HepG2 (cell line): ENCODE results near the gene CTPS2. TPM values are rescaled to one million over a fixed set of nuclear protein-coding genes. Genes with fewer than 3 reads are reported as not detected.

Source experiments
- BRCA1 ChIP-seq: sonication (generic); formaldehyde crosslinking; IDR thresholded peaks from 2 replicates; pipeline ENCODE4 v1.4.0; 2020; ENCODE audit warnings: missing genetic modification reagents
- FIP1L1 ChIP-seq: fragments of 200-400 bp; formaldehyde crosslinking; IDR thresholded peaks from 2 replicates; pipeline ENCODE4 v1.6.1; 2018; ENCODE audit warnings: low read depth, mild to moderate bottlenecking, low read length, moderate library complexity, borderline replicate concordance; ENCODE audit not compliant: insufficient read depth
- HDAC2 ChIP-seq: sonication (generic); formaldehyde crosslinking; IDR thresholded peaks from 2 replicates; pipeline ENCODE4 v1.4.0; 2020; ENCODE audit warnings: missing genetic modification reagents
- HIVEP1 ChIP-seq: sonication (generic); formaldehyde crosslinking; IDR thresholded peaks from 2 replicates; pipeline ENCODE4 v1.4.0; 2020; ENCODE audit warnings: mild to moderate bottlenecking, missing genetic modification reagents
- HMGXB4 ChIP-seq, 2 experiments: sonication (generic) in 1 of 2; formaldehyde crosslinking in 1 of 2; IDR thresholded peaks; 2 replicates each; pipeline versions ENCODE4 v1.4.0 to v1.6.1; 2018 to 2020; ENCODE audit warnings: missing genetic modification reagents in 2 of 2, borderline replicate concordance in 1 of 2, low read depth in 1 of 2, mild to moderate bottlenecking in 1 of 2, missing biosample characterization in 1 of 2
- HOXD1 ChIP-seq: sonication (generic); formaldehyde crosslinking; IDR thresholded peaks from 2 replicates; pipeline ENCODE4 v1.5.0; 2020; ENCODE audit warnings: missing genetic modification reagents
- IRF2 ChIP-seq: IDR thresholded peaks from 2 replicates; pipeline ENCODE4 v1.6.1; 2018; ENCODE audit warnings: missing genetic modification reagents, missing compliant biosample characterization
- JUND ChIP-seq: sonication (generic); formaldehyde crosslinking; IDR thresholded peaks from 2 replicates; pipeline ENCODE4 v1.8.0; 2022; ENCODE audit warnings: mild to moderate bottlenecking, missing genetic modification reagents
- NPAS2 ChIP-seq: sonication (generic); formaldehyde crosslinking; IDR thresholded peaks from 2 replicates; pipeline ENCODE4 v1.8.0; 2022; ENCODE audit warnings: mild to moderate bottlenecking, missing genetic modification reagents, borderline replicate concordance
- NR2C2 ChIP-seq: sonication (generic); formaldehyde crosslinking; IDR thresholded peaks from 2 replicates; pipeline ENCODE4 v1.4.0; 2020; ENCODE audit warnings: missing genetic modification reagents, mild to moderate bottlenecking, moderate library complexity, borderline replicate concordance
- TOPORS ChIP-seq: sonication (generic); formaldehyde crosslinking; IDR thresholded peaks from 2 replicates; pipeline ENCODE4 v1.8.0; 2023; ENCODE audit warnings: mild to moderate bottlenecking, missing genetic modification reagents
- U2AF2 ChIP-seq: fragments of 200-400 bp; formaldehyde crosslinking; IDR thresholded peaks from 2 replicates; pipeline ENCODE4 v1.6.1; 2017; ENCODE audit warnings: low read depth, mild to moderate bottlenecking, low read length
- ZFP90 ChIP-seq: sonication (generic); formaldehyde crosslinking; IDR thresholded peaks from 2 replicates; pipeline ENCODE4 v1.8.0; 2022; ENCODE audit warnings: missing genetic modification reagents, mild to moderate bottlenecking, inconsistent platforms, borderline replicate concordance
- ZNF24 ChIP-seq: fragments of 450-650 bp; IDR thresholded peaks from 2 replicates; pipeline ENCODE4 v1.6.1; 2017; ENCODE audit warnings: antibody characterized with exemption, mild to moderate bottlenecking
- ZNF496 ChIP-seq: sonication (generic); formaldehyde crosslinking; IDR thresholded peaks from 2 replicates; pipeline ENCODE4 v1.8.1; 2023; ENCODE audit warnings: mild to moderate bottlenecking, moderate library complexity, missing genetic modification reagents; ENCODE audit not compliant: insufficient replicate concordance
- ZNF598 ChIP-seq: sonication (generic); formaldehyde crosslinking; IDR thresholded peaks from 2 replicates; pipeline ENCODE4 v1.5.1; 2020; ENCODE audit warnings: mild to moderate bottlenecking, missing genetic modification reagents, borderline replicate concordance
- ZNF747 ChIP-seq: sonication (generic); formaldehyde crosslinking; IDR thresholded peaks from 2 replicates; pipeline ENCODE4 v1.8.1; 2023; ENCODE audit warnings: missing genetic modification reagents, mild to moderate bottlenecking, borderline replicate concordance
- ZNF784 ChIP-seq: sonication (generic); formaldehyde crosslinking; IDR thresholded peaks from 2 replicates; pipeline ENCODE4 v1.5.1; 2020; ENCODE audit warnings: missing genetic modification reagents, mild to moderate bottlenecking, borderline replicate concordance
- ZNF792 ChIP-seq: IDR thresholded peaks from 2 replicates; pipeline ENCODE4 v1.6.1; 2016
- polyA plus RNA-seq, 8 experiments: library from polyadenylated mRNA; depleted of rRNA in 3 of 8; stranded (reverse) in 7 of 8; unstranded in 1 of 8; fragments of >200 nt; fragmentation: Illumina TruSeq in 4 of 8; extraction: Trizol in 4 of 8; gene quantifications; 2 replicates each; pipeline versions ENCODE4 v1.2.1 to v1.2.3, GENCODE V29; 2011 to 2016; ENCODE audit warnings: low read depth in 4 of 8, missing spikeins in 1 of 8, mixed read lengths in 1 of 8; ENCODE audit not compliant: insufficient read depth in 1 of 8
- total RNA-seq, 5 experiments: library from RNA; depleted of rRNA; stranded (reverse); fragments of >200 nt; fragmentation: Illumina TruSeq; extraction: Trizol; gene quantifications; 2 replicates each; pipeline ENCODE4 v1.2.3, GENCODE V29; 2016; ENCODE audit warnings: low read depth in 1 of 5
- TF ChIP-seq, protein P1 (sequence below): sonication (generic); formaldehyde crosslinking; IDR thresholded peaks from 2 replicates; pipeline ENCODE4 v1.8.1; 2023; ENCODE audit warnings: mild to moderate bottlenecking, missing genetic modification reagents, borderline replicate concordance
- TF ChIP-seq, protein P2 (sequence below): IDR thresholded peaks from 2 replicates; pipeline ENCODE4 v1.6.1; 2016; ENCODE audit warnings: low read depth, borderline replicate concordance
- TF ChIP-seq, protein P3 (sequence below): sonication (generic); formaldehyde crosslinking; IDR thresholded peaks from 2 replicates; pipeline ENCODE4 v1.5.1; 2020; ENCODE audit warnings: mild to moderate bottlenecking, moderate library complexity, missing genetic modification reagents
- TF ChIP-seq, protein P4 (sequence below): sonication (generic); formaldehyde crosslinking; IDR thresholded peaks from 2 replicates; pipeline ENCODE4 v1.9.0; 2021; ENCODE audit warnings: missing genetic modification reagents, borderline replicate concordance

The CTPS2 gene
- total and polyA plus RNA-seq, 2 of the 13 experiments (the other 11 are each of a cell fraction or from before 2014, with no cell fraction given): 10.3 to 26.1 TPM

- 0 out of 2 replicates have a peak, but pooled peaks have one; percentile 30 for TF ChIP-seq JUND (CRISPR knock-in tag)
- TF ChIP-seq U2AF2: no peak
- TF ChIP-seq ZNF598 (CRISPR knock-in tag): 0 out of 2 replicates have a peak, but pooled peaks have one; percentile 25
- peak; percentile 53 for TF ChIP-seq ZNF784 (CRISPR knock-in tag)
- TF ChIP-seq HOXD1 (CRISPR knock-in tag): 0 out of 2 replicates have a peak, but pooled peaks have one; percentile 10
- 0 out of 2 replicates have a peak, but pooled peaks have one; percentile 20 for TF ChIP-seq ZFP90 (CRISPR knock-in tag)
- TF ChIP-seq IRF2: 0 out of 2 replicates have a peak, but pooled peaks have one; percentile 44
- TF ChIP-seq, protein P1, sequence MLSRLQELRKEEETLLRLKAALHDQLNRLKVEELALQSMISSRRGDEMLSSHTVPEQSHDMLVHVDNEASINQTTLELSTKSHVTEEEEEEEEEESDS (CRISPR knock-in tag): no peak
- TF ChIP-seq FIP1L1: no peak
- TF ChIP-seq ZNF747 (CRISPR knock-in tag): peak; percentile 33; the same call in 1 of the 2 replicates
- no peak for TF ChIP-seq BRCA1 (CRISPR knock-in tag)
- 0 out of 2 replicates have a peak, but pooled peaks have one; percentile 39 for TF ChIP-seq TOPORS
- TF ChIP-seq NPAS2 (CRISPR knock-in tag): no peak
- no peak for TF ChIP-seq HIVEP1 (CRISPR knock-in tag)
- peak; percentile 66 for TF ChIP-seq HDAC2 (CRISPR knock-in tag)
- TF ChIP-seq, protein P2, sequence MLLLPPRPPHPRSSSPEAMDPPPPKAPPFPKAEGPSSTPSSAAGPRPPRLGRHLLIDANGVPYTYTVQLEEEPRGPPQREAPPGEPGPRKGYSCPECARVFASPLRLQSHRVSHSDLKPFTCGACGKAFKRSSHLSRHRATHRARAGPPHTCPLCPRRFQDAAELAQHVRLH (CRISPR knock-in tag): 0 out of 2 replicates have a peak, but pooled peaks have one; percentile 55
- TF ChIP-seq ZNF792 (CRISPR knock-in tag): peak; percentile 79; the same call in 1 of the 2 replicates
- TF ChIP-seq, protein P3, sequence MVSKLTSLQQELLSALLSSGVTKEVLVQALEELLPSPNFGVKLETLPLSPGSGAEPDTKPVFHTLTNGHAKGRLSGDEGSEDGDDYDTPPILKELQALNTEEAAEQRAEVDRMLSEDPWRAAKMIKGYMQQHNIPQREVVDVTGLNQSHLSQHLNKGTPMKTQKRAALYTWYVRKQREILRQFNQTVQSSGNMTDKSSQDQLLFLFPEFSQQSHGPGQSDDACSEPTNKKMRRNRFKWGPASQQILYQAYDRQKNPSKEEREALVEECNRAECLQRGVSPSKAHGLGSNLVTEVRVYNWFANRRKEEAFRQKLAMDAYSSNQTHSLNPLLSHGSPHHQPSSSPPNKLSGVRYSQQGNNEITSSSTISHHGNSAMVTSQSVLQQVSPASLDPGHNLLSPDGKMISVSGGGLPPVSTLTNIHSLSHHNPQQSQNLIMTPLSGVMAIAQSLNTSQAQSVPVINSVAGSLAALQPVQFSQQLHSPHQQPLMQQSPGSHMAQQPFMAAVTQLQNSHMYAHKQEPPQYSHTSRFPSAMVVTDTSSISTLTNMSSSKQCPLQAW (CRISPR knock-in tag): peak; percentile 79
- TF ChIP-seq ZNF496 (CRISPR knock-in tag): no peak
- TF ChIP-seq, protein P4, sequence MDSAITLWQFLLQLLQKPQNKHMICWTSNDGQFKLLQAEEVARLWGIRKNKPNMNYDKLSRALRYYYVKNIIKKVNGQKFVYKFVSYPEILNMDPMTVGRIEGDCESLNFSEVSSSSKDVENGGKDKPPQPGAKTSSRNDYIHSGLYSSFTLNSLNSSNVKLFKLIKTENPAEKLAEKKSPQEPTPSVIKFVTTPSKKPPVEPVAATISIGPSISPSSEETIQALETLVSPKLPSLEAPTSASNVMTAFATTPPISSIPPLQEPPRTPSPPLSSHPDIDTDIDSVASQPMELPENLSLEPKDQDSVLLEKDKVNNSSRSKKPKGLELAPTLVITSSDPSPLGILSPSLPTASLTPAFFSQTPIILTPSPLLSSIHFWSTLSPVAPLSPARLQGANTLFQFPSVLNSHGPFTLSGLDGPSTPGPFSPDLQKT (CRISPR knock-in tag): no peak
- TF ChIP-seq NR2C2 (CRISPR knock-in tag): 0 out of 2 replicates have a peak, but pooled peaks have one; percentile 35
- peak; percentile 44 to 59; a peak in 3 of 4 replicates for TF ChIP-seq HMGXB4 (CRISPR knock-in tag; IDR thresholded peaks at IDR 0.05; ENCODE audit: borderline replicate concordance in 1 of 2, low read depth in 1 of 2)
- TF ChIP-seq ZNF24: no peak
These were observed 7.0 kb upstream of the CTPS2 start, which contains the start of gene SYAP1 (continued) for GRCh38 chrX:16719334-16720084.
